ENCODE measurements around the gene SNX2.
"Not testable (repeated sequence)": the region's sequence is repeated elsewhere in the genome, so short reads cannot be mapped to it uniquely, and the experiment has no call there.

SNX2 gene, protein sequence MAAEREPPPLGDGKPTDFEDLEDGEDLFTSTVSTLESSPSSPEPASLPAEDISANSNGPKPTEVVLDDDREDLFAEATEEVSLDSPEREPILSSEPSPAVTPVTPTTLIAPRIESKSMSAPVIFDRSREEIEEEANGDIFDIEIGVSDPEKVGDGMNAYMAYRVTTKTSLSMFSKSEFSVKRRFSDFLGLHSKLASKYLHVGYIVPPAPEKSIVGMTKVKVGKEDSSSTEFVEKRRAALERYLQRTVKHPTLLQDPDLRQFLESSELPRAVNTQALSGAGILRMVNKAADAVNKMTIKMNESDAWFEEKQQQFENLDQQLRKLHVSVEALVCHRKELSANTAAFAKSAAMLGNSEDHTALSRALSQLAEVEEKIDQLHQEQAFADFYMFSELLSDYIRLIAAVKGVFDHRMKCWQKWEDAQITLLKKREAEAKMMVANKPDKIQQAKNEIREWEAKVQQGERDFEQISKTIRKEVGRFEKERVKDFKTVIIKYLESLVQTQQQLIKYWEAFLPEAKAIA

DNA sequence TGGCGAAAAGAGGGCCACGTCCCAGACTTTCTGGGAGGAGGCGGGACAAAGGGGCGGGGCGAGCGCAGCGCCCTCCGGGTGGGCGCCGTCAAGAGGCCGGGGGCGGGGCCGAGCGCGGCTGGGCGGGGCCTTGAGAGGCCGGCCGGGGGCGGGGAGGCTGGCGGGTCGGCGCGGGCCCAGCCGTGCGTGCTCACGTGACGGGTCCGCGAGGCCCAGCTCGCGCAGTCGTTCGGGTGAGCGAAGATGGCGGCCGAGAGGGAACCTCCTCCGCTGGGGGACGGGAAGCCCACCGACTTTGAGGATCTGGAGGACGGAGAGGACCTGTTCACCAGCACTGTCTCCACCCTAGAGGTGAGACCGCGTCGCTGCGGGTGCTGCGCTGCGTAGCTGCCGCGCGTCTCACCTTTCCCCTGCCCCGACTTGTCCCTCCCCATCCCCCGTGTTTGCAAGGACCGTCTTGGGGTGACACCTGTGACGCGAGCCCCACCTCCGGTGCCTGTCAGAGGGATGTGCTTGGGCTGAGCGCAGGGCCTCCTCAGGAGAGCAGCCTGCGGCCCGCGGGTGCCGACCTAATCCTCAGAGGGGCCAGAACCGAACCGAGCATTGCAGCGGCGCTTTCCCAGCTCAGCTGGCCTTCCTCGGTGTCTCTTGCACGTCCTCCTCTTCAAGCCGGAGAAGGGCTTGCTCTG, at the start of gene SNX2:
Gene SNX2 (plus strand): TSS at position 220 of the 689 bp plus-strand sequence. CDS start 24 bp downstream, at position 244.
- DNase-seq = peak; percentile 92

DNA sequence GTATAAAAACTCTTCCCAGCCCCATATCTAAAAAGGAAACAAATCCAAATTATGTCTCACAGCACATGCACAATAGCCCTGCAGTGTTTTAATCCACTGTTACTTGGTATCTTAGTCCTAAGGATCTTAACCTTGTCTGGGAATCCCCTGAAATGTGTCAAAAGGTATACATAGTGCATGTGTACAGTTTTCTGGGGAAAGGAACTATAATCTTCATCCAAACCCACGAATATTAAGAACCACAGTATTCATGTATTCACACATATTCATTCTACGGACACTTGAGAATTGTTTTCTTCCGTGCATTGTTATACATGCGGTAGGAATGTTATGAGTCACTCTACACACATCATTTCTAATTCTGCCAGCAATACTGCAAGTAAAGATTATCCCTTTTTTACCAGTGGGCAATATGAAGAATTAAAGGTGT, 47.8 kb upstream of the SNX2 start:
- no peak for DNase-seq

DNA sequence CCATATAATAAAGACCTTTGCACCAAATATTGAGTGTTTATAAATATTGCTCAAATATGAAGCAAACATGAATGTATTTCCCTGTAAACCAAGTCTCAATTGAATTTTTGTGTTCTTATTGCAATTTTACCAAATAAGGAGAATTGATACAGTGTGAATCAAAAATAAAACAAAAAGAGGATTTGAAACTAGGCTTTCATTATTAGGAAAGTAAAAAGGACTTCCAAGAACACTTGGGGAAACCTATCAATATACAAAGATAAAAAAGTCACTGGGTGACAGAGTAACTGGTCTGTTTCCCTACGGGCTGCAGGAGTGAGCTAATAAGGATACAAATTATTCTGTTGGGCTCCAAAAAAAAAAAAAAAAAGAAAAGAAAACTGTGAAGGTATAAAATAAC, 44.8 kb upstream of the SNX2 start:
- no peak for DNase-seq

DNA sequence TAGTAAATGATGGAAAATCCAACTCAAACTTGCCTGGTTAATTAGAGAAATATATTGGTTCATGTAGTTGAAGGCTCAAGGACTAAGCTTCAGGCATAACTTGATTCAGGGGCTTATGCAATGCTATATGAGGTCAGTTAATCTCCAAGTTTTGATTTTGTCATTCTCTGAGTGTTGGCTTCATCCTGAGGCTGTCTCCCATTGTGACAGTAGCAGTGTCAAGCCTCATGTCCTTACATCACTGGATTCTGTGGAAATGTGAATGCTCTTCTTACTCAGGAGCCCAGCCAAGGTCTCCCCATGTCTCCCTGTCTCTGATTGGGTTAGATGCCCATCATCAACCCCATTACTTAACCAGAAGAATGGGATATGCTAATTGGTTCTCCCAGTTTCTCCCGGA, 44.4 kb upstream of the SNX2 start:
- no peak for DNase-seq

DNA sequence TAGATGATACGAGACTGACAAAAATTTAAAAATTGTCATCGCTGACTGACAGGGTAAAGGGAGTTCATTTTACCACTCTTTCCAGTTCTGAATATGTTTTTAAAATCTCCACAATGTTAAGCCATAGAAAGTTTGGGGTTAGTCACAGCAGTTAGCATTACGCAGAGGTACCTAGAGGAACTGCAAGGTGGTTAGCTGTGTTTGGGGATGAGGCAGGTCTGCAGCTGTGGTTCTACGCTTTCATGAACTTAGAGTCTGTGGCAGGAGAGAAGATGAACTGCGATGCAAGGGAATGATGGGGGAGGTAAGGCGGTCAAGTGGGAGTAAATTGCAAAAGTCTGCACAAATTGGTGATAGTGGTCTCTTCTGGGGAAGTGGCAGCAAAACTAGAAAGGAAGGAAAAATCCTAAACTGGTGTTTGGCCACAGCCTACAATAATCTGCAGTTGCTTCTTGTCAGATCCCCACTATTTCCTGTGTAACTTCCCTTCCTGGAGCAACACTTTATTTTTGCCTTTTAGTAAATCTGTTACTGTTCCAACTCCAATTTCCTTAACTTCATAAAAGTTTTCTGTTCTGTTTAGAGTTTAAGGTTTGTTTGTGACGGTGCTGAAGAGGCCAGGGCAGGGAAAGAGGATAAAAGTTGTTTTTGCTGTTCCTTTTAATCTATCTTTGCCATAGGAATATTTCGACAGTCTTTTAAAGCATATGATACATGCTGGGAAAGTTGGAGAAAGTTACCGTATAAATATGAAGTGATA, 38.6 kb upstream of the SNX2 start:
- DNase-seq = no peak

DNA sequence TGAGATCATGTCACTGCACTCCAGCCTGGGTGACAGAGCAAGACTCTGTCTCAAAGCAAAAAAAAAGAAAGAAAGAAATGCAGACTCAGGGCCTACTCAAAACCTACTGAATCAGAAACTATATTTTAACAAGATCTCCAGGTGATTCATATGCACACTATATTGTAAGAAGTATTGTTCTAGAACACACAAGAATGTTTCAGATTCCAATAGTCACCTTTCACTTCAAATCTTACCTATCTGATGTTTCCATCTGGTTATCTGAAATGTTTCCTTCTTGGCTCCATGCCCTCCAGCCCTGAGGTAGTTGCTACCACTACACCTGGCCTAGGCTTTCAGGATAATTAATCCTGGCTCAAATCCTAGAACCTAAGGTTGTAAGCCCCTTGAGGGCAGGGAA, 36.8 kb upstream of the SNX2 start:
- DNase-seq = no peak

DNA sequence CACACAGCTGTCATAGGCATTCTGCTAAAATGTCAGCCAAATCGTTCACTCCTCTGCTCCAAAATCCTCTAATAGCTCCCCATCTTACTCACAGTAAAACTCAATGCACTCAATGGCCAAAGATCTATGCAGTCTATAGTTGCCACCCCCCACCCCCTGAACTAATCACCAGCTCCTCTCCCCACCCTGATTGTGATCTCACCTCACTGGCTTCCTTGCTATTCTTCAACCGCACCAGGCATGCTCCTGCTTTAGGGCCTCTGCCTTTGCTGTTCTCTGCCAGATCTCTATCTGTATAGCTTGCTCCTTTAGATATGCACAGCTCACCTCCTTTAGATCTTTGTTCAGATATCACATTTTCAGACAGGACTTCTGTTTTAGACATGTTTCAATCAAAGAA, 33.2 kb upstream of the SNX2 start:
- no peak for DNase-seq

DNA sequence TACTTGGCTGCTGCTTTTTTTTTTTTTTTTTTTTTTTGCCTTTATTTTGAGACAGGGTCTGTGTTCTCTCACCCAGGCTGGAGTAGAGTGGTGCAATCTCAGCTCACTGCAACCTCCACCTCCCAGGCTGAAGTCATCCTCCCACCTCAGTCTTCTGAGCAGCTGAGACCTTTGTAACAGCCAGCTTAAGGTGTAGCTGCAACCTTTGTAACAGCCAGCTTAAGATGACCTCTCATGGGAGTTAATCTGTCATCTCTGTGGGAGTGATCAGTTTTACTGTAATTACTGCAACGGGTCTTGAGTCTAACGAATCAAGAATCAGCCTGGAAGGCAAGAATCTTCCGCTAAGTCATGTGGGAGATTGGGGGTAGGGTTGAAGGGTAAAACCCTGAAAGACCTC, 31.6 kb upstream of the SNX2 start:
- no peak for DNase-seq

DNA sequence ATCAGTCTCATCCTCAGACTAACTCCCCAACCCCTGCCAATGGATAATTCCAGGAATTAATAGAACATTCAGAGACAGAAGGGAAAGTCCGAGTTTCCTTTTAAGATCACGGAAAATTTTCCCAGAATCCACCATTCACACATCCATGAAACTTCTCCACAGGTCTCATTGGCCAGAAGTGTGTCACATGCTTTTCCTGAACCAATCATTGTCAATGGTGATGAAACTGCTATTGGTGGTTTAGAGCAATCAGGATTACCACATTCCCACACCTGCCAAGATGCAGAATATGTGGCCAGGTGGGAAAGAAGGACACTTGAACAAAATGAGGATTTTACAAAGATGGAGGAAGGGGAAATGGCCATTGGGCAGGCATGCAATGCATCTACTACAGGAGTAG, 29.3 kb upstream of the SNX2 start:
- DNase-seq = no peak

DNA sequence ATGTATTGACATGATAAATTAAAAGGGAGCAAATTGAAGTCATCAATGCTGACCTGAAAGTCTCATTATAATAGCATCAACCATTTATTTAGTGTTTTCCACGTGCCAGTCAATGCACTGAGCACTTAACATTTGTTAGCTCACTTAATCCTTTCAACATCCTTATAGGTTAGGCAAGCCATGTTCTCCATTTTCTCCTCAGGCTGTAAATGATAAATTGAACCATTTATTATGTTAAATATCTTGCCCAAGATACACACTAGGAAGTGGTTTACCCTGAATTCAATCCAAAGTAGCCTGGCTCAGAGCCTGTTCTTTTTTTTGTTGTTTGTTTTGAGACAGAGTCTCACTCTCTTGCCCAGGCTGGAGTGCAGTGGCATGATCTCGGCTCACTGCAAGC, 25.0 kb upstream of the SNX2 start:
- no peak for DNase-seq

DNA sequence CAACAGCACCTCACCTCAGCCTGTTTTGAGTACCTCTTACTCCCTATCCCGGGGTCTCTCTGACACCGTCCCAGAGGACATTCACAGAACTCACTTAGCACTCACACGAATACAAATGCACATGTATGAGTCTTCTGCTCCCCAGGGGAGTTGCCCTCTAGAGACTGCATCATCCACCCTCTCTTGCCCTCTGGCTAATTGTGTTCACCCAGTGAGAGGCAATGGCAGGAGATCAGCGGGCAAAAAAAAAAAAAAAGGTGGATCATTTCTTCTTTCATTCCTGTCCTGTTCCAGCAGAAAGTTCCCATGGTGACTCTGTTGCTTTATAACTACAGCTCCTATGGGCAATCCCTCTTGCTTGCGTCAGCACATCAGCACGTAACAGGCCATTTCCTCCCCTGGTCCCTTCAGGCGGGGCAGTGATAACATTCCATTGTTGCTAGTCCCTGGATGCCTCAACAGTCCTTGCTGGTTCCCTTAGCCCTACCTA, 23.5 kb upstream of the SNX2 start:
- no peak for DNase-seq

DNA sequence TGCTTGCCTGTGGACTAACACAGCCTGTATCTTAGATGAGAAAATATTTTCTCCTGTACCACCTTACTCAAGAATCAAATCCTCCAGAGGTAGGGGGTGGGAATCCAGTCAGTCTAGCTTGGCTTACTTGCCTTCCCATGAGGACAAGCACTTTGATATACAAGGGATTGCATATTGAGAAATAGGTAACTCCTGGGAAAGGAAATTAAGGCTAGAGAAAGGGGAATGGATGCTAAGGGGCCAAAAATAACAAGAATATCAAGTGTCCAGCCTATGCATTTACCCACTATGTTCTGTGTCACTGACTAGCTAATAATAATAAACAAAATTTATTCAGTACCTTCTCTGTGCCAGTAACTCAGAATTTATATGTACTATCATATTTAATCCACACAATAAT, 21.4 kb upstream of the SNX2 start:
- DNase-seq = no peak

DNA sequence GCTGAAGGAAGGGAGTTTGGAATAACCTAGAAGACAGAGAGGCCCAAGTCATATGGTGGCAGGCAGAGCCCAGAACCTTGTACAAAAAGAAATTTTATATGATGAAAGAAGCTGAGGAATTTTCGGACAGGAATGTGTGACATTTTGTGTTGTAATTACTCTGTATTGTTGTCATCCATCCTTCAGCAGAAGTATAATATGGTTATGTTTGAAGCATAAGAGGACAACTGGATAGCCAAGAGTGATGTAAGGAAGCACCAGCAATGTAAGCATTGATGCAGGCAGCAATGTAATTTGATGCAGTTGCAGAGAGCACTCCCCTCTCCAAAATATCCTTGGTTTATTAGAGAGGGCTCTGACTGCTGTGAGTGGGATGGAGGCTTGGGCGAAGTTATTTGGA, 19.1 kb upstream of the SNX2 start:
- no peak for DNase-seq

DNA sequence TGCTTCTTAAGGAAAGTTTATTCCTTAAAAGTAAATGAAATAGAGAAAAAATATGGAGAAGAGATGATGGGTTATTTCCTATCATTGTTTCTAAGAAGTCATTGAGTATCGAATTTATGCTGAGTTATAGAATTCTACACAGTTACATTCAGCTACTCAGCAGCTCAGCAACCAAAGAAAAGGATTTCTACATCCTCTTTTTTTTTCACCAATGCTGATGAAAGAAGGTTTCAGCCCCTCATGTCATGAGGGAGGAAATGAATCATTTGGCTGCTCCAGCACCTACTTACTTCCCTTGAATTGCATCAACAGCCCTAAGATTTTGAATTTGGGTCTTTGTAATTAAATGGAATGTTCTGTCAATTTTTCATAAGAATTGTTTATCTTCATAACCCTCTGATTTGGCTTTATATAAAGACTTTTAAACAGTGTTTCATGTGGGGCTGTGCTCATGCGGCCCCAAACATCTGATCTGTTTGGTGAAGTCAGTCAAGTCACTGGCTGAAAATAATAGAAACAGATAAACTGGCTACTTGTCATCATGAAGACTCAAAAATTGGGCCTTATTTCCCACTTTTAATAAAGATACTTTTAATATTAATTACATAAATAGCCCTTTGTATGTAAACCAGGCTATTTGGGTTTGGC, 18.5 kb upstream of the SNX2 start:
- no peak for DNase-seq

DNA sequence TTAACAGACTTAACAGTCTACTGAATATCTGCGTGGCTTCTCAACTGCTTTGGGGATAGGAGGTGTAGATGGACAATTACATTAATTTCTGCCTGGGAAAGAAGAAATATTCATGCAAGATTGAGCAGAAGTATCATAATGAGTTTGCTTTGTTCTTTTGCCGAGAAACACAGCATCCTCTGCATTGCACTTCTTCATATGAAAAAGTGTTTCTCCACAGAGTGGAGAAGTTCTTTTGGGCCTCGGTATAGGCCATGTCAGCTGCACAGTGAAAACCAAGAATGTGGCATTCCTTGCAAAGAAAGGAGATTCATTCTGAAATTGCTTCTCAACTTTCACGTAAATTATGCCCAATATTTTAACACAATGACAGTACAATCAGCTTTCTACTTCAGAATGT, 17.6 kb upstream of the SNX2 start:
- DNase-seq = no peak

DNA sequence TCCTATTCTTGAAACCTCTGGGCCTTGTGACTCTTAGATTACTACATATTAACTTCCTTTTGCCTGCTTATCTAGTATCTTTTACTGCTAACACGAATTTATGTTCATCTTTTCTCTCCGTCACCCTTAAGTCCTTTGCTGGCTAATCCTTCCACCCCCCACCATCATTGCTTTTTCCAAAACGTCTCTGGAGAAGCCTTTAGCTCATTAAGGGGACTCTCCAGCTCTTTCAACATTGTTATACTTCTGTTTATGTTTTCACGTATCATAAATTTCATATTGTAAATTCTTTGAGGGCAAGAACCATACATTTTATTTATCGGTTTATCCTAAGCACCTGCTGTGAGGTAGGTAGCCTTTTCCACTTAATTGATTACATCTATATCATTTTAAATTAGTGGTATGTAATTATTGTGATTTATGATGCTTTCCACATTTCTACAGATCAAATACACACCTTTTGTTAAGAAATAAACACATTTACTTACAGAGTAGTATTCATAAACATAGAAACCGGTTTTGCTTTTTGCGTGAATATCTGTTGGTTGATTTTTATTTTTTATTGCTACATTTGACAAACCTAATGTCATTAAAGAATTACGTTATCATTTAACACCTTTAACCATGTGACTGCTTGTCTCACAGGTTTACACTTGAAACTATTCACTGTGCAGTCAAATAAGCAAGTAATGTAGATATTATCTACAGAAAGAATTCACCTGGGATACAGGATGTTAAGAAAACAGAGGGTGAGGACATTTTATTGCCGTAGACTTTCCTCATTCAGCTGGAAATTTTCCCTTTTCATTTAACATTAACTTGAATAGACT, 15.4 kb upstream of the SNX2 start:
- no peak for DNase-seq

DNA sequence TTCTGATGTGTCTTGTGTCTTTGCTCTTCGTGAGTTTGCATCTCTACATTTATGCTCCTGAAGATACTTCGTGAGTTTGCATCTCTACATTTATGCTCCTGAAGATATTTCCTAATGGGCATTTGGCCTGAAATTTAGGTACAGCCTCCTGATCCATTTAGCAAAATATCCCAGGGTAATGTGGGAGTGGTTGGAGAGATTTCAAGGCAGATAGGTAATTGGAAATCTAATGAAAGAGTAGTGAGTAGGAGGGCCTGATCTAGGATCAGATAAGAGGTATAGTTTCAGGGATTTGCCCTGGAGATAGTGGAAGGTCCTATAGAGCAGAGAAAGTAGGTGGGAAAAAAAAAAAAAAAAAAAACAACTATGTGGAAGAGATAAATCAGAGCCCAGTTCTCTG, 14.6 kb upstream of the SNX2 start:
- DNase-seq = no peak

DNA sequence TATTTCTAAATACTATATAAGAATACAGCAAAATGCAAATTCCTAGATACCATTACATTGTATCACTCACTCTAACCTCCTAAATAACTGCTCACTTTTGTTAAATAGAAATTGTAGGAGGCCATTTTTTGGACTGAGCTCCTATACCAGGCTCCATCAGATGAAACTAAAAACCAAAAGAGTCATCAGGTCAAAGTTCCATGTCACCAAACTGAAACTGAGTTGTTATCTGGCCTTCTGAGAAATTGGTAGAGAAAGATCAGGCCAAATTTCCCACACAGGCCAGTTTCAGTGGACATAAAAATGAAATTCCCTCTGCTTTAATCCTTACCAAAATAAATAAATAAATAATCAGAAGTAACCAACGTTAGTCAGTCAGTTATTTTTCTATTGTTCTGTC, 13.8 kb upstream of the SNX2 start:
- no peak for DNase-seq

DNA sequence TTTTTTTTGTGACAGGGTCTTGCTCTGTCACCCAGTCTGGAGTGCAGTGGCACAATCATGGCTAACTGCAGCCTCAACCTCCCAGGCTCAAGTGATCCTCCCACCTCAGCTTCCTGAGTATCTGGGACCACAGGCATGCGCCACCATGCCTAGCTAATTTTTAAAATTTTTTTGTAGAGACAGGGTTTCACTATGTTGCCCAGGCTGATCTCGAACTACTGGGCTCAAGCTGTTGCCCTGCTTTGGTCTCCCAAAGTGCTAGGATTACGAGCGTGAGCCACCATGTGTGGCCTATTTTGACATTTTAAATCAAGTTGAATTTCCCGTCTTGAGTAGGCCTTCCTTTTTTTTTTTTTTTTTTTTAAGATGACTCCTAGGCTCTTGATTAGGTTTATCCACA, 13.0 kb upstream of the SNX2 start:
- DNase-seq = not testable (repeated sequence)

DNA sequence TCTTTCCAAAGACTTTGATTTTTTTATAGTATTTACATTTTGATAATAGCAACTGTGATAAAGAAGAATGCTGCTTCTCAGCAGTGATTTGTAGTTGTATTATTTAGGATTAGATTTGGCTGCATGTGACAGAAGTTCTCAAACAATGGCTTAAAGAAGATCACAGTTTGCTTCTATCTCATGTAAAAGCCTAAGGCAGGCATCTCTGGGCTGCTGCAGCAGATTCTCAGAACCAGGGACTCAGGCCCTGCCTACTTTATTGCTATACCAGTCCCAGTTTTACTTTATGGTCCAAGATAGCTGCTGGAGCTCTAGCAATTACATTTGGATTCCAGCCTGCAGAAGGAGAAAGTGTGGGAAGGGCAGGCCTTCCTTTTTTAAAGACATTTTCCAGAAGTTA, 8.8 kb upstream of the SNX2 start:
- no peak for DNase-seq

DNA sequence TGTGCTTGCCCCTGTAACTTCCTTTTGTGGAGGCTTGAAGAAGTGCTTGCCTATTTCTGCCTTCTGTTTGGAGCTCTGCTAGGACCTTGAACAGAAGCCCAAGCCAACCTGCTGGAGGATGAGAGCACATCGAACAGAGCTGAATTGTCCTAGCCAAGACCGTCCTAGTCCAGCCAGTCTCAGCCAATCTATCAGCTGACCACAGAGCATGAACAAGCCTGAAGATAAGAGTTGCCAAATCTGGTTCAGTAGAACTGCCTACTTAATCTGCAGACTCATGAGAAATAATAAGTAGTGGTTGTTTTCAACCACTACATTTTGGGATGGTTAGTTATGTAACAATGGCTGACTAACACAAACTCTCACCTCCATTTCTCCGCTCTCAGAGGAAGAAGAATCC, 4.4 kb upstream of the SNX2 start:
- no peak for DNase-seq

DNA sequence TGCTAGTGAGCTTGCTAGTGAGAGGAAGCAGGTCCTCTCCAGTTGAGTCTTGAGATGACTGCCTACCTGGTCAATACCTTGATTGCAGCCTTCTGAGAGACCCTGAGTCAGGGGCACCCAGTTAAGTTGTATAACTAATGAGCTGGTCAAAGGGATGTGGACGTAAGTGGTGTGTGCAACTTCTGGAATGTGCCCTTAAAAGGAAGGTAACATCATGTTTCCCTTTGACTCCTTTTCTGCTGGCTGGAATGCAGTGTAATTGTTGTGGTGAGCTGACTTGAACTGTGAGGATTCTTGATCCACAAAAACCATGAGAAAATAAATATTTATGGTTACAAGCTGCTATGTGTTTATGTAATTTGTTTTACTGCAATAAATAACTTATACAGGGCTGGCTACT, 2.4 kb upstream of the SNX2 start:
- DNase-seq = no peak
